ENCODE data around the gene GADD45A. TPM values are rescaled to one million over a fixed set of nuclear protein-coding genes. Genes with fewer than 3 reads are reported as not detected.

Gene GADD45A
- total RNA-seq, 1 donor from 2014 or later = 143 TPM

DNA sequence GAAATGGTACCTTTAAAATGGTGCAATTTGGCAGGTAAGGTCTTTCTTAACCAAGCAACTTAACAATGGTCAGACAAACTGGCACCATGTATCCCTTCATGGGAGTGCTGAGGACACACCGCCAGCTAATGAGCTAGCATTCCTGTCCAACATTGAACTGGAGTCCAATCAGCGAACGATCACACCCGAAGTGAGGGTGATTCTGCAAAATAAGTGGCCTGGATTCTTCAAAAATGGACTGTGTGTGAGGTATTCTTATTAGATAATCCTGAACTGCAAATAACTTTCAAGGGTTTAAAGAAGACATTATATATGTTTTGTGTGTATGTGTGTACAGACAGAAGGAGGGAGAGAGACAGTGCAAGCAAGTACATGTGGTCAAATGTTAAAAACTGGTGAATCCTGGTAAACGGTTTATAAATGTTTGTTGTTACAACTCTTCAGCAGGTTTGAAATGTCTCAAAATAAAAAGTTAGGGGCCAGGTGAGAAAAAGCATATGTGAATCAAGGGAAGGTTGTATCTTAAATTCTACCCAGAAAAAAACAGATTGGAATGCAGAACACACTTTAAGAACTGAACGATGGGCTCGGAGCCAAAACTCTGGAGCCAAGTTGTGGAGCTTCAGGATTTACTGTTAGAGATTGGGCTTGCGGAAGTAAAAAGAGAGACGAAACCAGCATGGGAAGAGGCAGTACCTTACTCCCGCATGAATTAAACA is 20.9 kb downstream of the GADD45A start:
- TF ChIP-seq, protein P1, sequence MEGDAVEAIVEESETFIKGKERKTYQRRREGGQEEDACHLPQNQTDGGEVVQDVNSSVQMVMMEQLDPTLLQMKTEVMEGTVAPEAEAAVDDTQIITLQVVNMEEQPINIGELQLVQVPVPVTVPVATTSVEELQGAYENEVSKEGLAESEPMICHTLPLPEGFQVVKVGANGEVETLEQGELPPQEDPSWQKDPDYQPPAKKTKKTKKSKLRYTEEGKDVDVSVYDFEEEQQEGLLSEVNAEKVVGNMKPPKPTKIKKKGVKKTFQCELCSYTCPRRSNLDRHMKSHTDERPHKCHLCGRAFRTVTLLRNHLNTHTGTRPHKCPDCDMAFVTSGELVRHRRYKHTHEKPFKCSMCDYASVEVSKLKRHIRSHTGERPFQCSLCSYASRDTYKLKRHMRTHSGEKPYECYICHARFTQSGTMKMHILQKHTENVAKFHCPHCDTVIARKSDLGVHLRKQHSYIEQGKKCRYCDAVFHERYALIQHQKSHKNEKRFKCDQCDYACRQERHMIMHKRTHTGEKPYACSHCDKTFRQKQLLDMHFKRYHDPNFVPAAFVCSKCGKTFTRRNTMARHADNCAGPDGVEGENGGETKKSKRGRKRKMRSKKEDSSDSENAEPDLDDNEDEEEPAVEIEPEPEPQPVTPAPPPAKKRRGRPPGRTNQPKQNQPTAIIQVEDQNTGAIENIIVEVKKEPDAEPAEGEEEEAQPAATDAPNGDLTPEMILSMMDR (IDR thresholded peaks at IDR 0.05; ENCODE audit: partially characterized antibody, unreplicated experiment) = no peak
- Mint-ChIP-seq H3K4me1 (ENCODE audit: low read depth, unreplicated experiment) (peaks cover 4% of the 10 kb centered on the region), H3K9me3 (ENCODE audit: unreplicated experiment) (no peaks in the 10 kb centered on the region), H3K4me3 (ENCODE audit: unreplicated experiment) (no peak overlapping the region), H3K27me3 (ENCODE audit: unreplicated experiment) (no peaks in the 10 kb centered on the region), H3K36me3 (ENCODE audit: unreplicated experiment) (no peaks in the 10 kb centered on the region), H3K27ac (ENCODE audit: unreplicated experiment) (no peak overlapping the region)
- no peak for DNase-seq

DNA sequence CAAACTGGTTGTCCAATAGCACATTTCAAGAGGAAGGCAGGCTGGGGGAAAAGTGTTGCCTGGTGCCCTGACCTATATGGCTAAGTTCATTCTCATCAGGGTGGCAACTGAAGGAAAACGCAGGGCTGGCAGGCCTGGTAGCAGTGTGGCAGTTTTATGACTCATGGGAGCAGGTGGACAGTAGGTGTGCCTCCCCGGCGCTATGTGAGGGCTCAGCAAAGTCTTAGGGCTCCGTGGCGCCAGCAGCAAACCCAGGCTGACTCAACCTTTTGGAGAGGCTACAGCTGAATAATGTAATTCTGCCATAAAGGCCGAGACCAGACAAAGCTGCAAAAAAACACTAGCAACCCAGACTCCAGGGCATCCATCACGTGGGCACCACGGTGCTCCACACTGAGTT is 23.6 kb downstream of the GADD45A start:
- TF ChIP-seq, protein P1 (IDR thresholded peaks at IDR 0.05; ENCODE audit: partially characterized antibody, unreplicated experiment) = no peak
- Mint-ChIP-seq H3K4me3 (ENCODE audit: unreplicated experiment) (no peak overlapping the region), H3K27me3 (ENCODE audit: unreplicated experiment) (peaks cover 2% of the 10 kb centered on the region), H3K9me3 (ENCODE audit: unreplicated experiment) (no peaks in the 10 kb centered on the region), H3K27ac (ENCODE audit: unreplicated experiment) (no peak overlapping the region), H3K4me1 (ENCODE audit: low read depth, unreplicated experiment) (peaks cover 6% of the 10 kb centered on the region), H3K36me3 (ENCODE audit: unreplicated experiment) (no peaks in the 10 kb centered on the region)
- DNase-seq = no peak

GRCh38 chr1:67710417-67710816 is 25.4 kb downstream of the GADD45A start:
- Mint-ChIP-seq H3K4me3 (ENCODE audit: unreplicated experiment) (no peak overlapping the region), H3K4me1 (ENCODE audit: low read depth, unreplicated experiment) (peaks cover 10% of the 10 kb centered on the region), H3K36me3 (ENCODE audit: unreplicated experiment) (no peaks in the 10 kb centered on the region), H3K9me3 (ENCODE audit: unreplicated experiment) (no peaks in the 10 kb centered on the region), H3K27ac (ENCODE audit: unreplicated experiment) (no peak overlapping the region), H3K27me3 (ENCODE audit: unreplicated experiment) (peaks cover 2% of the 10 kb centered on the region)
- no peak for DNase-seq
- TF ChIP-seq, protein P1 (IDR thresholded peaks at IDR 0.05; ENCODE audit: partially characterized antibody, unreplicated experiment) = no peak

- no peak overlapping the region for H3K27ac Mint-ChIP-seq (ENCODE audit: unreplicated experiment)
- H3K36me3 Mint-ChIP-seq (ENCODE audit: unreplicated experiment) = no peaks in the 10 kb centered on the region
- H3K4me3 Mint-ChIP-seq (ENCODE audit: unreplicated experiment) = no peak overlapping the region
- TF ChIP-seq, protein P1 (IDR thresholded peaks at IDR 0.05; ENCODE audit: partially characterized antibody, unreplicated experiment) = no peak
- peaks cover 10% of the 10 kb centered on the region for H3K4me1 Mint-ChIP-seq (ENCODE audit: low read depth, unreplicated experiment)
- no peaks in the 10 kb centered on the region for H3K9me3 Mint-ChIP-seq (ENCODE audit: unreplicated experiment)
- DNase-seq = no peak
- H3K27me3 Mint-ChIP-seq (ENCODE audit: unreplicated experiment) = peaks cover 2% of the 10 kb centered on the region
Observed at GRCh38 chr1:67711158-67711854, 26.3 kb downstream of the GADD45A start.

DNA sequence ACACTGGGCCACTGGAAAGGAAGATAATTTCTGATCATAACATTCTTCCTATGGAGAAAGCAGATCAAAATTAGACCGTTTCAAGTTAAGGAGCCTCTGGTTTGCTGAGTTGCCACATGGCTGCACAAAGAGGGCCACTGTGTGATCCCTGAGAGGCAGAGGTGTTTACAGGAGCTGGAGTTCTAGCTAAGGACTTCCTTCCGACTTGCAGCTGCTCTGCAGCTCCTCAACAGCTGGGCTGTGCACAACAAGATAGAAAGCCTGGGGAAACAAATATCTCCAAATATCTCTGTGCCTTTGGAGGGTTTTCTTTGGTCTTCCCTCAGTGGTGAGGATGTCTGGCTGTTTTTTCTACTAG is 26.8 kb downstream of the GADD45A start:
- Mint-ChIP-seq H3K27me3 (ENCODE audit: unreplicated experiment) (peaks cover 2% of the 10 kb centered on the region), H3K4me3 (ENCODE audit: unreplicated experiment) (no peak overlapping the region), H3K36me3 (ENCODE audit: unreplicated experiment) (no peaks in the 10 kb centered on the region), H3K27ac (ENCODE audit: unreplicated experiment) (no peak overlapping the region), H3K9me3 (ENCODE audit: unreplicated experiment) (no peaks in the 10 kb centered on the region), H3K4me1 (ENCODE audit: low read depth, unreplicated experiment) (peaks cover 10% of the 10 kb centered on the region)
- TF ChIP-seq, protein P1 (IDR thresholded peaks at IDR 0.05; ENCODE audit: partially characterized antibody, unreplicated experiment) = no peak
- no peak for DNase-seq

All from glutamatergic neuron (in vitro differentiated cells).